ENCODE results near the gene RHOB.

RHOB gene

DNA sequence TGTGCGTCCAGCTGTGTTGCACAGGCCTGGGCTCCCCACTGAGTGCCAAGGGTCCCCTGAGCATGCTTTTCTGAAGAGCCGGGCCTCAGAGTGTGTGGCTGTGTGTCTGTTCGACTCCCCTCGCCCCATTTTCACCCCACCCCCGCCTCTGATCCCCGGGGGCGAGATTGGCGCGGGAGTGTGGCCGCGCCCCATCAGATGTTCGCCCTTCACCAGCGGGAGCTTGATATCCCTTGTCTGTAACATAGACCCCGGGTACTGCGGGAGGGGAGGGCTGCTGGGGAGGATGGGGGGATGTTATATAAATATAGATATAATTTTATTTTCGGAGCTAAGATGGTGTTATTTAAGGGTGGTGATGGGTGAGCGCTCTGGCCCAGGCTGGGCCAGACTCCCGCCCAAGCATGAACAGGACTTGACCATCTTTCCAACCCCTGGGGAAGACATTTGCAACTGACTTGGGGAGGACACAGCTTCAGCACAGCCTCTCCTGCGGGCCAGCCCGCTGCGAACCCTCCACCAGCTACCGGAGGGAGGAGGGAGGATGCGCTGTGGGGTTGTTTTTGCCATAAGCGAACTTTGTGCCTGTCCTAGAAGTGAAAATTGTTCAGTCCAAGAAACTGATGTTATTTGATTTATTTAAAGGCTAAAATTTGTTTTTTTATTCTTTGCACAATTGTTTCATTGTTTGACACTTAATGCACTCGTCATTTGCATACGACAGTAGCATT is 1.5 kb downstream of the RHOB start:
- H3K27ac ChIP-seq: peak overlapping the region; percentile 97
- TF ChIP-seq, protein P1, sequence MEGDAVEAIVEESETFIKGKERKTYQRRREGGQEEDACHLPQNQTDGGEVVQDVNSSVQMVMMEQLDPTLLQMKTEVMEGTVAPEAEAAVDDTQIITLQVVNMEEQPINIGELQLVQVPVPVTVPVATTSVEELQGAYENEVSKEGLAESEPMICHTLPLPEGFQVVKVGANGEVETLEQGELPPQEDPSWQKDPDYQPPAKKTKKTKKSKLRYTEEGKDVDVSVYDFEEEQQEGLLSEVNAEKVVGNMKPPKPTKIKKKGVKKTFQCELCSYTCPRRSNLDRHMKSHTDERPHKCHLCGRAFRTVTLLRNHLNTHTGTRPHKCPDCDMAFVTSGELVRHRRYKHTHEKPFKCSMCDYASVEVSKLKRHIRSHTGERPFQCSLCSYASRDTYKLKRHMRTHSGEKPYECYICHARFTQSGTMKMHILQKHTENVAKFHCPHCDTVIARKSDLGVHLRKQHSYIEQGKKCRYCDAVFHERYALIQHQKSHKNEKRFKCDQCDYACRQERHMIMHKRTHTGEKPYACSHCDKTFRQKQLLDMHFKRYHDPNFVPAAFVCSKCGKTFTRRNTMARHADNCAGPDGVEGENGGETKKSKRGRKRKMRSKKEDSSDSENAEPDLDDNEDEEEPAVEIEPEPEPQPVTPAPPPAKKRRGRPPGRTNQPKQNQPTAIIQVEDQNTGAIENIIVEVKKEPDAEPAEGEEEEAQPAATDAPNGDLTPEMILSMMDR (conservative IDR thresholded peaks at IDR 0.05): no peak
- no peak for TF ChIP-seq ZFX (IDR thresholded peaks at IDR 0.05)

DNA sequence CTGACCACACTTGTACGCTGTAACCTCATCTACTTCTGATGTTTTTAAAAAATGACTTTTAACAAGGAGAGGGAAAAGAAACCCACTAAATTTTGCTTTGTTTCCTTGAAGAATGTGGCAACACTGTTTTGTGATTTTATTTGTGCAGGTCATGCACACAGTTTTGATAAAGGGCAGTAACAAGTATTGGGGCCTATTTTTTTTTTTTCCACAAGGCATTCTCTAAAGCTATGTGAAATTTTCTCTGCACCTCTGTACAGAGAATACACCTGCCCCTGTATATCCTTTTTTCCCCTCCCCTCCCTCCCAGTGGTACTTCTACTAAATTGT is 2.1 kb downstream of the RHOB start:
- peak overlapping the region; percentile 97 for H3K27ac ChIP-seq
- TF ChIP-seq, protein P1 (conservative IDR thresholded peaks at IDR 0.05): no peak
- no peak for TF ChIP-seq ZFX (IDR thresholded peaks at IDR 0.05)

DNA sequence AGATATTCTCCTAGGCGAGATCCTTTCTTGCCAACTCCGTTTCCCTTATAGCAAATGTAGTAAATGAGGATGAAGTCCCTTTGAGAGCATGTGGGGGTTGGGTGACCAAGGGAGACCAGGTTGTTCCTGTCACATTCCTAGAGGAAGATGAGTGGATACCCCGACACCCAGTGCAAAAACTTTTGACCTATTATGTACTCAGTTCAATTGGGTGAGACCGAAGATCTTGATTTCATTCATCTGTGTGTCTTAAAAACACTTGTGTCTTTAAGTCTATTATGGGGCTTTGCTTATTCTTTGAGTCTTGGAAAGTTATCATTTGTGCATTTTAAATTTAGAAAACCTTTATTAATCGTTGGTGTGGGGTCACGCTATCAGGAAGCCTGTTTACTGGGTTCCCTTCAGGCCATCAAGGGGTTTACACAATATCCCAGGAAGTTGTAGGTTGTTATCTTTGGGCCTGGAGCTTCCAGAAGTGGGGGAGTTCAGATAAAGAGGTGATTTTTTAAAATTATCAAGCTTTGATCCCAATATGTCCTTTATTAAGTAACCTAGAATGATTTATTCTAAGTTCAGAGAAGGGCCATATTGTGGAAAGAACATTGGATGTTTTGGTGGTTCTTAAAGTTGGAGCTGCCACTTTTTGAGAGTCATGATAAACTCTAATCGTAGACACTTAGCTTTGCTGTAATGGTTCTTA is 2.8 kb downstream of the RHOB start:
- TF ChIP-seq, protein P1 (conservative IDR thresholded peaks at IDR 0.05): no peak
- no peak for TF ChIP-seq ZFX (IDR thresholded peaks at IDR 0.05)
- H3K27ac ChIP-seq: peak overlapping the region; percentile 67; the same call in 1 of the 2 replicates

DNA sequence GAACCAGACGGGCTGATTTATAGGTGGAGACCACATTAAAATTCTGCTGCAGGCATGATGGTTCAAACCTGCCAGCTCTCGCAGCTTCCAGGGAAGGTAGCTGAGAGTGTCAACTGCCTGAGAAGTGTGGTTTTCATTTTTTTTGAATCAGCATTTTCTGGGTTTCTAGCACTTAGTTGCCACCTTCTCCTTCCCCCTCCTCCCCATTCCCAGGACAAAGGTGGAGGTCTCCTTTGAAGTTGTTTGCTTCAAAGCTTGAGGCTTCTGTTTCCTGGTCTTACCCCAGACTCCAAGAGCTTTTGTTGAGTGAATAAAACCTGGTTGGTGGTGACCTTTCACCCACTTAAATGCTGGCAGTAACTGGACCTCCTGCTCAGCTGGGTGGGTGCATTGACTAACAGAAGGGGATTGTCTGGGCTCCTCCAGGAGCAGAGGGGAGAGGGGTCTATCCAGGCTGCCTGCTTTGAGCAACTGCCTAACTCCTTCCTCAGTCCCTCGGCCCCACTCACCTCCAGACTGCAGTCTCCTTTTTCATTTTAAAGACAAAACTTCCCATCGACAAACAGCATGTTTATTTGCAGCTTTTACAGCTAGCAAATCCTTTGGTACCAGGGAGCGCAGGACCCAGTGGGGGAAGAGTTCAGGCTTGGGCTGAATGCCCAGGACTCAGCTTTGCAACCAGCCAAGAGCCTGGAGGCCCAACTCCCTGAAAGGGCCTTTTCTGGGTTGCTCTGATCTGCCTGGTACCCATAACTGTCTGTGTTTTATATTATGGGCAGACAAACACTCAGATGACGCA is 3.5 kb downstream of the RHOB start:
- peak overlapping the region; percentile 67 for H3K27ac ChIP-seq
- TF ChIP-seq, protein P1 (conservative IDR thresholded peaks at IDR 0.05): no peak
- no peak for TF ChIP-seq ZFX (IDR thresholded peaks at IDR 0.05)

DNA sequence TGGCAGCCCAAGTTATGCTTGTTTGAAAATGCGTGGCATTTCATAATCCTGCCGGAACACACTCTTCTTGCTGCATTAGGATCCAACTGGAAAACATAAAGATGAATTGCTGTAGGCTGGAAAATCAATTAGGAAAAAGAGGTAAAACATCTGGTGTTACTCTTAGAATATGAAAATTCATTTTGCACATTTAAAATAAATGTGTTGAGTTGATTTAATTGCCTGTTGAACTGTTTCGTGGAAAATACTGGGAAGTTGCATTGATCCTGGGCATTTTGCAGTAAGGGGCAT is 4.1 kb downstream of the RHOB start:
- peak overlapping the region; percentile 67 for H3K27ac ChIP-seq
- no peak for TF ChIP-seq ZFX (IDR thresholded peaks at IDR 0.05)
- TF ChIP-seq, protein P1 (conservative IDR thresholded peaks at IDR 0.05): no peak

DNA sequence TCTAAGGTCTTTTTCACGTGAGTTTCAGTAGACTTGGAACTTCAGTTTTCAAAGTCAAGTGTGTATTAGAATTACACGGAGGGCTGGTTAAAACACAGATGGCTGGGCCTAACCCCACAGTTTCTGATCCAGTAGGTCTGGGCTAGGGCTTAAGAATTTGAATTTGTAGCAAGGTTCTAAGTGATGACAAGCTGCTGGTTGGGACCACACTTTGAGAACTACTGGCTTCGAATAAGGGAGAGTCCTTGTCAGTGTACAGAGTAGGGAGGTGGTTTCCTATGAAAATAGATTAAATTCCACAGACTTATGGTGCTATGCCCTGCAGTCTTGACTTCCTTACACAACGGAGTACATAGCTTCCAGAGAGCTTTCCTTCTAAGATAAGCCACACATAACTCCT is 4.5 kb downstream of the RHOB start:
- H3K27ac ChIP-seq: no peak overlapping the region; the same call in 1 of the 2 replicates
- TF ChIP-seq ZFX (IDR thresholded peaks at IDR 0.05): no peak
- TF ChIP-seq, protein P1 (conservative IDR thresholded peaks at IDR 0.05): no peak

Measured in C4-2B (cell line).